HEK293 (cell line): ENCODE measurements around the gene WDR76.

Experiments
- CTCF ChIA-PET: fragments of 350-600 bp; formaldehyde crosslinking; extraction: SDS; loops from one replicate; lab custom pipeline; 2021; ENCODE audit warnings: antibody characterized with exemption; lab: Yijun Ruan, JAX
- POLR2A ChIA-PET: fragments of 300-600 bp; formaldehyde crosslinking; extraction: SDS; loops from one replicate; lab custom pipeline; 2020; ENCODE audit warnings: antibody characterized with exemption, inconsistent platforms; lab: Yijun Ruan, JAX
- H3K27ac ChIP-seq: fragments of 200-500 bp; sonication (Bioruptor generic); 2 replicates; pipeline ENCODE4 v1.5.1; 2014; ENCODE audit warnings: low read depth, low read length, control low read depth, inconsistent platforms; ENCODE audit errors: extremely low read depth
- H3K36me3 ChIP-seq, 2 experiments: fragments of 200-500 bp in 1 of 2; sonication (Bioruptor generic) in 1 of 2; 1 replicate in 1 of 2; 2 replicates in 1 of 2; pipeline ENCODE4 v1.5.1; 2014 to 2017; ENCODE audit warnings: inconsistent platforms in 2 of 2, low read length in 2 of 2; ENCODE audit not compliant: control insufficient read depth in 2 of 2, insufficient read depth in 1 of 2
- H3K4me1 ChIP-seq: fragments of 200-500 bp; sonication (Bioruptor generic); 2 replicates; pipeline ENCODE4 v1.5.1; 2014; ENCODE audit warnings: mild to moderate bottlenecking, low read length, inconsistent platforms; ENCODE audit not compliant: control insufficient read depth, insufficient read depth
- H3K4me3 ChIP-seq: 2 replicates; pipeline ENCODE4 v1.5.1; 2011; ENCODE audit warnings: low read depth, mild to moderate bottlenecking, control low read depth, low read length, moderate library complexity
- H3K9me3 ChIP-seq: fragments of 200-500 bp; sonication (Bioruptor generic); 2 replicates; pipeline ENCODE4 v1.5.1; 2014; ENCODE audit warnings: low read depth, low read length, inconsistent platforms; ENCODE audit not compliant: control insufficient read depth, insufficient read depth
- HOXA7 ChIP-seq: sonication (generic); formaldehyde crosslinking; IDR thresholded peaks from 2 replicates; pipeline ENCODE4 v1.8.1; 2022; ENCODE audit warnings: missing genetic modification reagents, borderline replicate concordance
- IKZF3 ChIP-seq: fragments of 450-650 bp; IDR thresholded peaks from 2 replicates; pipeline ENCODE4 v1.5.0; 2018; ENCODE audit warnings: missing biosample characterization, mild to moderate bottlenecking, missing genetic modification characterization, moderate library complexity
- OSR2 ChIP-seq: fragments of 450-650 bp; formaldehyde crosslinking; IDR thresholded peaks from 2 replicates; pipeline ENCODE4 v1.5.1; 2016; ENCODE audit warnings: missing biosample characterization, missing genetic modification characterization
- PRDM6 ChIP-seq: fragments of 450-650 bp; formaldehyde crosslinking; IDR thresholded peaks from 2 replicates; pipeline ENCODE4 v1.5.1; 2017; ENCODE audit warnings: missing biosample characterization, missing genetic modification characterization
- ZFP41 ChIP-seq: fragments of 450-650 bp; formaldehyde crosslinking; IDR thresholded peaks from 2 replicates; pipeline ENCODE4 v1.5.1; 2016; ENCODE audit warnings: missing biosample characterization, missing genetic modification characterization, borderline replicate concordance
- ZNF10 ChIP-seq: fragments of 450-650 bp; formaldehyde crosslinking; IDR thresholded peaks from 2 replicates; pipeline ENCODE4 v1.5.1; 2017; ENCODE audit warnings: missing biosample characterization, missing genetic modification characterization
- ZNF132 ChIP-seq: fragments of 450-650 bp; formaldehyde crosslinking; IDR thresholded peaks from 2 replicates; pipeline ENCODE4 v1.5.1; 2017; ENCODE audit warnings: missing biosample characterization, missing genetic modification characterization, borderline replicate concordance
- ZNF146 ChIP-seq: fragments of 450-650 bp; formaldehyde crosslinking; IDR thresholded peaks from 2 replicates; pipeline ENCODE4 v1.5.1; 2016; ENCODE audit warnings: missing biosample characterization, missing genetic modification characterization
- ZNF214 ChIP-seq: fragments of 450-650 bp; formaldehyde crosslinking; IDR thresholded peaks from 2 replicates; pipeline ENCODE4 v1.5.1; 2017; ENCODE audit warnings: missing biosample characterization, mild to moderate bottlenecking, missing genetic modification characterization, borderline replicate concordance
- ZNF239 ChIP-seq: fragments of 450-650 bp; formaldehyde crosslinking; IDR thresholded peaks from 2 replicates; pipeline ENCODE4 v1.5.1; 2016; ENCODE audit warnings: missing biosample characterization, missing genetic modification characterization
- ZNF341 ChIP-seq: fragments of 450-650 bp; formaldehyde crosslinking; IDR thresholded peaks from 2 replicates; pipeline ENCODE4; 2016; ENCODE audit warnings: low read depth, missing biosample characterization, missing genetic modification characterization
- ZNF350 ChIP-seq: fragments of 450-650 bp; formaldehyde crosslinking; IDR thresholded peaks from 2 replicates; pipeline ENCODE4 v1.5.0; 2017; ENCODE audit warnings: missing biosample characterization, mild to moderate bottlenecking, missing genetic modification characterization
- ZNF354C ChIP-seq: fragments of 450-650 bp; formaldehyde crosslinking; IDR thresholded peaks from 2 replicates; pipeline ENCODE4 v1.5.1; 2016; ENCODE audit warnings: missing biosample characterization, missing genetic modification characterization, low read depth, borderline replicate concordance
- ZNF426 ChIP-seq: fragments of 450-650 bp; formaldehyde crosslinking; IDR thresholded peaks from 2 replicates; pipeline ENCODE4 v1.5.1; 2017; ENCODE audit warnings: missing biosample characterization, missing genetic modification characterization, mild to moderate bottlenecking, inconsistent platforms, moderate library complexity
- ZNF548 ChIP-seq: fragments of 450-650 bp; formaldehyde crosslinking; IDR thresholded peaks from 2 replicates; pipeline ENCODE4 v1.5.1; 2016; ENCODE audit warnings: missing biosample characterization, missing genetic modification characterization
- ZNF610 ChIP-seq: fragments of 450-650 bp; formaldehyde crosslinking; IDR thresholded peaks from 2 replicates; pipeline ENCODE4 v1.5.1; 2016; ENCODE audit warnings: missing biosample characterization, missing genetic modification characterization, borderline replicate concordance
- ZNF621 ChIP-seq: fragments of 450-650 bp; formaldehyde crosslinking; IDR thresholded peaks from 2 replicates; pipeline ENCODE4 v1.5.1; 2017; ENCODE audit warnings: missing biosample characterization, missing genetic modification characterization
- ZNF768 ChIP-seq: fragments of 450-650 bp; formaldehyde crosslinking; IDR thresholded peaks from 2 replicates; pipeline ENCODE4 v1.5.1; 2018; ENCODE audit warnings: missing biosample characterization, mild to moderate bottlenecking, missing genetic modification characterization
- ZNF777 ChIP-seq: fragments of 450-650 bp; formaldehyde crosslinking; IDR thresholded peaks from 2 replicates; pipeline ENCODE4 v1.5.1; 2017; ENCODE audit warnings: missing biosample characterization, missing genetic modification characterization, borderline replicate concordance
- ZNF792 ChIP-seq: fragments of 450-650 bp; formaldehyde crosslinking; IDR thresholded peaks from 2 replicates; pipeline ENCODE4 v1.5.1; 2016; ENCODE audit warnings: missing biosample characterization, missing genetic modification characterization
- ZSCAN16 ChIP-seq: fragments of 450-650 bp; formaldehyde crosslinking; IDR thresholded peaks from 2 replicates; pipeline ENCODE4 v1.5.1; 2016; ENCODE audit warnings: missing biosample characterization, missing genetic modification characterization
- ZSCAN18 ChIP-seq: fragments of 450-650 bp; formaldehyde crosslinking; IDR thresholded peaks from 2 replicates; pipeline ENCODE4 v1.5.1; 2016; ENCODE audit warnings: missing biosample characterization, missing genetic modification characterization
- TF ChIP-seq, protein P1 (sequence below): fragments of 450-650 bp; formaldehyde crosslinking; IDR thresholded peaks from 2 replicates; pipeline ENCODE4 v1.5.1; 2016; ENCODE audit warnings: missing biosample characterization, missing genetic modification characterization
- TF ChIP-seq, protein P2 (sequence below): fragments of 450-650 bp; formaldehyde crosslinking; IDR thresholded peaks from 2 replicates; pipeline ENCODE4 v1.5.1; 2016; ENCODE audit warnings: missing biosample characterization, missing genetic modification characterization

WDR76 gene

GRCh38 chr15:43852607-43853006 is 25.8 kb downstream of the WDR76 start:
- H3K36me3 ChIP-seq, result peaks cover 36 to 75% of the 10 kb centered on the region in 2 experiments
- CTCF ChIA-PET, result no interaction called here
- POLR2A ChIA-PET, result no interaction called here
- H3K27ac ChIP-seq, result no peak overlapping the region
- H3K9me3 ChIP-seq, result no peaks in the 10 kb centered on the region
- H3K4me3 ChIP-seq, result no peak overlapping the region
- TF ChIP-seq ZNF354C (tag by site-specific recombination) (no peak), ZNF146 (peak; percentile 57; the same call in 1 of the 2 replicates), ZSCAN18 (no peak)
- TF ChIP-seq, protein P1, sequence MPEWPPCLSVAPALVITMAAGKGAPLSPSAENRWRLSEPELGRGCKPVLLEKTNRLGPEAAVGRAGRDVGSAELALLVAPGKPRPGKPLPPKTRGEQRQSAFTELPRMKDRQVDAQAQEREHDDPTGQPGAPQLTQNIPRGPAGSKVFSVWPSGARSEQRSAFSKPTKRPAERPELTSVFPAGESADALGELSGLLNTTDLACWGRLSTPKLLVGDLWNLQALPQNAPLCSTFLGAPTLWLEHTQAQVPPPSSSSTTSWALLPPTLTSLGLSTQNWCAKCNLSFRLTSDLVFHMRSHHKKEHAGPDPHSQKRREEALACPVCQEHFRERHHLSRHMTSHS (tag by site-specific recombination), result no peak
- no peaks in the 10 kb centered on the region for H3K4me1 ChIP-seq

- H3K27ac ChIP-seq, result no peak overlapping the region
- CTCF ChIA-PET, result interaction anchor here (0.6 kb wide), 1 partner anchor 20 kb away, joined by 3 read pairs; no protein-coding TSS in a partner anchor
- no peak overlapping the region for H3K4me3 ChIP-seq
- no peak for TF ChIP-seq ZNF239 (tag by site-specific recombination)
- TF ChIP-seq, protein P2, sequence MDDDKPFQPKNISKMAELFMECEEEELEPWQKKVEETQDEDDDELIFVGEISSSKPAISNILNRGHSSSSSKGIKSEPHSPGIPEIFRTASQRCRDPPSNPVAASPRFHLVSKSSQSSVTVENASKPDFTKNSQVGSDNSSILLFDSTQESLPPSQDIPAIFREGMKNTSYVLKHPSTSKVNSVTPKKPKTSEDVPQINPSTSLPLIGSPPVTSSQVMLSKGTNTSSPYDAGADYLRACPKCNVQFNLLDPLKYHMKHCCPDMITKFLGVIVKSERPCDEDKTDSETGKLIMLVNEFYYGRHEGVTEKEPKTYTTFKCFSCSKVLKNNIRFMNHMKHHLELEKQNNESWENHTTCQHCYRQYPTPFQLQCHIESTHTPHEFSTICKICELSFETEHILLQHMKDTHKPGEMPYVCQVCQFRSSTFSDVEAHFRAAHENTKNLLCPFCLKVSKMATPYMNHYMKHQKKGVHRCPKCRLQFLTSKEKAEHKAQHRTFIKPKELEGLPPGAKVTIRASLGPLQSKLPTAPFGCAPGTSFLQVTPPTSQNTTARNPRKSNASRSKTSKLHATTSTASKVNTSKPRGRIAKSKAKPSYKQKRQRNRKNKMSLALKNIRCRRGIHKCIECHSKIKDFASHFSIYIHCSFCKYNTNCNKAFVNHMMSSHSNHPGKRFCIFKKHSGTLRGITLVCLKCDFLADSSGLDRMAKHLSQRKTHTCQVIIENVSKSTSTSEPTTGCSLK (tag by site-specific recombination), result no peak
- no peak for TF ChIP-seq ZNF10 (tag by site-specific recombination)
- TF ChIP-seq ZNF132 (tag by site-specific recombination), result no peak
- TF ChIP-seq ZSCAN18, result no peak
- no peak for TF ChIP-seq ZNF214
- TF ChIP-seq, all 188 proteins: peak for 0
- POLR2A ChIA-PET, result no interaction called here
- Histone ChIP-seq H3K9me3 (no peaks in the 10 kb centered on the region), H3K36me3 (peaks cover 36 to 82% of the 10 kb centered on the region in 2 experiments), H3K4me1 (no peaks in the 10 kb centered on the region)
Measured at GRCh38 chr15:43854801-43855200, 28.0 kb downstream of the WDR76 start.

DNA sequence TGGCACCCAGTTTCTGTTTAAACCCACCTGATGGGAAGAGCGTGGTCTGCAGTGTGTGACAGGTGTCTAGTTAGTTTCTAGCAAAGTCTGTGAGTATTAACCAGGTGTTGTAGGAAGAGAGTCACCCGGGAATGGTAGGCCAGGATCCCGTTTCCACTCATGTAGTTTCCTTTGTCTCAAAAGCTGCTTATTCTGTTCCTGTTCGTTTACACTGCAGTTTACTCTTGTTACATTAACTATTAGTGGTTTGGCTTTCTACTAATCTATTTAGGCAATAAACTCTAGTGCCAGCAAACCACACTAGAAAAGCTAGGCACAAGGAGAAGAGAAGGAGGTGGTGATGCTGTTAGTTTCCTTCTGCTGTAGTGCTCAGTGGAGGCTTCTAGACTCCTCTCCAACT is 32.7 kb downstream of the WDR76 start:
- peaks cover 36 to 73% of the 10 kb centered on the region in 2 experiments for H3K36me3 ChIP-seq
- POLR2A ChIA-PET, result no interaction called here
- no peaks in the 10 kb centered on the region for H3K4me1 ChIP-seq
- H3K9me3 ChIP-seq, result no peaks in the 10 kb centered on the region
- CTCF ChIA-PET, result no interaction called here
- TF ChIP-seq IKZF3 (tag by site-specific recombination), result no peak
- no peak for TF ChIP-seq OSR2
- TF ChIP-seq ZFP41, result no peak
- no peak for TF ChIP-seq ZSCAN16 (tag by site-specific recombination)
- no peak for TF ChIP-seq ZNF426
- TF ChIP-seq HOXA7 (CRISPR knock-in tag), result no peak
- TF ChIP-seq ZNF777 (tag by site-specific recombination), result no peak
- TF ChIP-seq ZNF621 (tag by site-specific recombination), result no peak
- no peak for TF ChIP-seq ZNF341 (tag by site-specific recombination)
- TF ChIP-seq ZNF548 (tag by site-specific recombination), result no peak
- TF ChIP-seq PRDM6 (tag by site-specific recombination), result no peak
- no peak for TF ChIP-seq ZNF792 (tag by site-specific recombination)
- TF ChIP-seq ZNF610 (tag by site-specific recombination), result no peak
- no peak for TF ChIP-seq ZNF768 (tag by site-specific recombination)
- TF ChIP-seq ZNF350 (tag by site-specific recombination), result no peak
- H3K27ac ChIP-seq, result no peak overlapping the region
- no peak overlapping the region for H3K4me3 ChIP-seq
